ENCODE measurements around the gene F2RL2.

DNA sequence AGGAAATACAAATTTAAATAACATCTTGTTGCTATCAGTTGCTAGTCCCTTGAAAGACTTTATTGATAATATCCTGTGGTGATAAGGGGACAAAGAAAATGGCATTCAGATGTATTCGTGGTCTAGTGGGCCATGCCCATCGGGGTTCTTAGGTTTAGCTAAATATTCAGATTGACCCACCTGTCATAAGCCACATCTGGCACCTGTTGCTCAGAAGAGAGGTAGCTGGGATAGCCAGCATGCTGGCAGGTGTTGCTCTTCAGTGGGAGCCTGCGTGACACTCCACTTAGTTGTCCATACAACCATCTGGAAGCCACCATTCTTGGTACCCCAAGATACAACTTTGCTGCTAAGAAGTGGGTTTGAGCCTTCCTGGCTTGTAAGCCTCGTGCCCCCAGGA is 36.7 kb downstream of the F2RL2 start:
- TF ChIP-seq POLR2A (IDR thresholded peaks at IDR 0.05; ENCODE audit: low read depth, low read length) (no peak), MAZ (IDR thresholded peaks at IDR 0.05; ENCODE audit: borderline replicate concordance, low read depth, low read length) (no peak), MXI1 (IDR thresholded peaks at IDR 0.05; ENCODE audit: borderline replicate concordance, low read depth, low read length) (no peak), RFX5 (IDR thresholded peaks at IDR 0.05; ENCODE audit: low read depth, low read length) (no peak), RCOR1 (IDR thresholded peaks at IDR 0.05; ENCODE audit: insufficient replicate concordance, low read length) (no peak), CEBPB (IDR thresholded peaks at IDR 0.05; ENCODE audit: low read depth, low read length) (no peak), SMC3 (IDR thresholded peaks at IDR 0.05; ENCODE audit: low read depth, low read length) (no peak), FOS (IDR thresholded peaks at IDR 0.05; ENCODE audit: low read depth, low read length) (no peak), BHLHE40 (IDR thresholded peaks at IDR 0.05; ENCODE audit: low read depth, low read length) (no peak), MAFK (IDR thresholded peaks at IDR 0.05; ENCODE audit: low read depth, low read length) (no peak), RAD21 (IDR thresholded peaks at IDR 0.05; ENCODE audit: low read length) (no peak)
- TF ChIP-seq, protein P1, sequence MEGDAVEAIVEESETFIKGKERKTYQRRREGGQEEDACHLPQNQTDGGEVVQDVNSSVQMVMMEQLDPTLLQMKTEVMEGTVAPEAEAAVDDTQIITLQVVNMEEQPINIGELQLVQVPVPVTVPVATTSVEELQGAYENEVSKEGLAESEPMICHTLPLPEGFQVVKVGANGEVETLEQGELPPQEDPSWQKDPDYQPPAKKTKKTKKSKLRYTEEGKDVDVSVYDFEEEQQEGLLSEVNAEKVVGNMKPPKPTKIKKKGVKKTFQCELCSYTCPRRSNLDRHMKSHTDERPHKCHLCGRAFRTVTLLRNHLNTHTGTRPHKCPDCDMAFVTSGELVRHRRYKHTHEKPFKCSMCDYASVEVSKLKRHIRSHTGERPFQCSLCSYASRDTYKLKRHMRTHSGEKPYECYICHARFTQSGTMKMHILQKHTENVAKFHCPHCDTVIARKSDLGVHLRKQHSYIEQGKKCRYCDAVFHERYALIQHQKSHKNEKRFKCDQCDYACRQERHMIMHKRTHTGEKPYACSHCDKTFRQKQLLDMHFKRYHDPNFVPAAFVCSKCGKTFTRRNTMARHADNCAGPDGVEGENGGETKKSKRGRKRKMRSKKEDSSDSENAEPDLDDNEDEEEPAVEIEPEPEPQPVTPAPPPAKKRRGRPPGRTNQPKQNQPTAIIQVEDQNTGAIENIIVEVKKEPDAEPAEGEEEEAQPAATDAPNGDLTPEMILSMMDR (conservative IDR thresholded peaks at IDR 0.05; ENCODE audit: low read depth, low read length): no peak
- TF ChIP-seq, protein P2, sequence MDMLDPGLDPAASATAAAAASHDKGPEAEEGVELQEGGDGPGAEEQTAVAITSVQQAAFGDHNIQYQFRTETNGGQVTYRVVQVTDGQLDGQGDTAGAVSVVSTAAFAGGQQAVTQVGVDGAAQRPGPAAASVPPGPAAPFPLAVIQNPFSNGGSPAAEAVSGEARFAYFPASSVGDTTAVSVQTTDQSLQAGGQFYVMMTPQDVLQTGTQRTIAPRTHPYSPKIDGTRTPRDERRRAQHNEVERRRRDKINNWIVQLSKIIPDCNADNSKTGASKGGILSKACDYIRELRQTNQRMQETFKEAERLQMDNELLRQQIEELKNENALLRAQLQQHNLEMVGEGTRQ (IDR thresholded peaks at IDR 0.05; ENCODE audit: low read depth, low read length): no peak
- TF ChIP-seq, protein P3, sequence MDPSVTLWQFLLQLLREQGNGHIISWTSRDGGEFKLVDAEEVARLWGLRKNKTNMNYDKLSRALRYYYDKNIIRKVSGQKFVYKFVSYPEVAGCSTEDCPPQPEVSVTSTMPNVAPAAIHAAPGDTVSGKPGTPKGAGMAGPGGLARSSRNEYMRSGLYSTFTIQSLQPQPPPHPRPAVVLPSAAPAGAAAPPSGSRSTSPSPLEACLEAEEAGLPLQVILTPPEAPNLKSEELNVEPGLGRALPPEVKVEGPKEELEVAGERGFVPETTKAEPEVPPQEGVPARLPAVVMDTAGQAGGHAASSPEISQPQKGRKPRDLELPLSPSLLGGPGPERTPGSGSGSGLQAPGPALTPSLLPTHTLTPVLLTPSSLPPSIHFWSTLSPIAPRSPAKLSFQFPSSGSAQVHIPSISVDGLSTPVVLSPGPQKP (IDR thresholded peaks at IDR 0.05; ENCODE audit: borderline replicate concordance, low read depth, low read length): no peak

Data from IMR-90 (cell line).